K562 (cell line): ENCODE results near the gene HOXB4. TPM values are rescaled to one million over a fixed set of nuclear protein-coding genes. Genes with fewer than 3 reads are reported as not detected.

Source experiments
- ATAC-seq: fragments of 200-7000 bp; cut with Tn5 transposase; 3 replicates; pipeline ENCODE4 v1.9.1; 2020; ENCODE audit warnings: moderate library complexity
- BruUV-seq: library from RNA; stranded (reverse); fragments of 400-500 nt; replicated peaks from 2 replicates; lab custom pipeline; 2021; lab: Mats Ljungman, UMichigan
- CTCF ChIA-PET: fragments of 300-600 bp; formaldehyde crosslinking; extraction: SDS; loops from one replicate; lab custom pipeline; 2021; ENCODE audit warnings: low intra/inter-chr PET ratio; lab: Yijun Ruan, JAX
- POLR2A ChIA-PET: fragments of 300-600, 350-650 bp; sonication (Branson Sonifier 250); formaldehyde crosslinking; extraction: SDS; loops from one replicate; lab custom pipeline; 2021; ENCODE audit warnings: antibody characterized with exemption, inconsistent platforms; lab: Yijun Ruan, JAX
- DNase-seq, 4 experiments: peaks; one replicate each; pipeline versions ENCODE4 v3.0.0 to v3.0.0-alpha.2; 2011 to 2018; ENCODE audit warnings: low spot score in 3 of 4, mixed read lengths in 3 of 4; ENCODE audit errors: extremely low read depth in 1 of 4
- FAIRE-seq: peaks from 2 replicates; lab custom pipeline; 2011; peaks lifted over from hg19 to GRCh38; lab: Jason Lieb, UNC
- H2AFZ ChIP-seq: 2 replicates; pipeline ENCODE4 v1.6.0; 2011; ENCODE audit warnings: low read depth, low read length, control low read depth, inconsistent platforms
- H3K27ac ChIP-seq: fragments of 200-600 bp; 3 replicates; pipeline ENCODE4 v1.8.0; 2011; ENCODE audit warnings: low read depth, mild to moderate bottlenecking, control low read depth, inconsistent platforms, low read length, moderate library complexity, mixed read lengths; ENCODE audit errors: extremely low read depth
- H3K27me3 ChIP-seq, 2 experiments: fragments of 300-600 bp in 1 of 2; 2 replicates in 1 of 2; 3 replicates in 1 of 2; pipeline versions ENCODE4 v1.6.0 to v1.8.0; 2011; ENCODE audit warnings: inconsistent platforms in 2 of 2, low read length in 2 of 2, mild to moderate bottlenecking in 1 of 2, mixed read lengths in 1 of 2, moderate library complexity in 1 of 2; ENCODE audit not compliant: control insufficient read depth in 2 of 2, insufficient read depth in 2 of 2
- H3K36me3 ChIP-seq: fragments of 300-600 bp; 3 replicates; pipeline ENCODE4 v1.8.0; 2011; ENCODE audit warnings: mild to moderate bottlenecking, low read length, inconsistent platforms; ENCODE audit not compliant: control insufficient read depth, insufficient read depth
- H3K4me1 ChIP-seq, 2 experiments: fragments of 200-600 bp in 1 of 2; replicated peaks in 1 of 2; 2 replicates in 1 of 2; 3 replicates in 1 of 2; pipeline versions ENCODE4 v1.5.1 to v1.8.0; 2011; ENCODE audit warnings: inconsistent platforms in 2 of 2, low read length in 2 of 2, mild to moderate bottlenecking in 1 of 2, mixed read lengths in 1 of 2, moderate library complexity in 1 of 2; ENCODE audit not compliant: control insufficient read depth in 2 of 2, insufficient read depth in 2 of 2
- H3K4me2 ChIP-seq: 2 replicates; pipeline ENCODE4 v1.6.1; 2011; ENCODE audit warnings: low read length, control low read depth, inconsistent platforms, mixed read lengths; ENCODE audit not compliant: insufficient read depth
- H3K4me3 ChIP-seq: fragments of 200-600 bp; sonication (generic), shearing (Covaris generic); 2 replicates; pipeline ENCODE4 v1.5.1; 2016; ENCODE audit warnings: control low read depth, inconsistent platforms
- H3K79me2 ChIP-seq: fragments of 200-600 bp; 3 replicates; pipeline ENCODE4 v1.8.0; 2011; ENCODE audit warnings: low read length, inconsistent platforms; ENCODE audit not compliant: control insufficient read depth, insufficient read depth
- H3K9ac ChIP-seq, 2 experiments: 2 replicates each; pipeline versions ENCODE4 v1.6.0 to v1.6.1; 2011; ENCODE audit warnings: low read depth in 2 of 2, low read length in 2 of 2, control low read depth in 1 of 2, inconsistent platforms in 1 of 2, mild to moderate bottlenecking in 1 of 2, mixed read lengths in 1 of 2; ENCODE audit not compliant: insufficient read depth in 1 of 2
- H3K9me1 ChIP-seq: one replicate; pipeline ENCODE4 v1.6.0; 2011; ENCODE audit warnings: inconsistent platforms, mild to moderate bottlenecking, low read length, moderate library complexity; ENCODE audit not compliant: control insufficient read depth, insufficient read depth
- H3K9me3 ChIP-seq: replicated peaks from 2 replicates; pipeline ENCODE4 v1.5.1; 2011; ENCODE audit warnings: low read depth, low read length, inconsistent platforms; ENCODE audit not compliant: control insufficient read depth, insufficient read depth
- H4K20me1 ChIP-seq: replicated peaks from 2 replicates; pipeline ENCODE4 v1.6.1; 2011; ENCODE audit warnings: low read length, inconsistent platforms, mixed read lengths; ENCODE audit not compliant: control insufficient read depth, insufficient read depth
- CCAR2 ChIP-seq: fragments of 200-400 bp; formaldehyde crosslinking; IDR thresholded peaks from 2 replicates; pipeline ENCODE4 v1.6.1; 2017; ENCODE audit warnings: mild to moderate bottlenecking, low read depth, low read length
- ELF2 ChIP-seq: fragments of 250-450 bp; sonication (Bioruptor Pico); IDR thresholded peaks from 2 replicates; pipeline ENCODE4 v1.5.0; 2021; ENCODE audit warnings: mild to moderate bottlenecking
- ETV1 ChIP-seq: fragments of 450-650 bp; conservative IDR thresholded peaks from 2 replicates; pipeline ENCODE4 v1.6.1; 2016; ENCODE audit warnings: missing genetic modification characterization, control low read depth, low read depth, missing compliant biosample characterization
- FOXP4 ChIP-seq: sonication (generic); formaldehyde crosslinking; IDR thresholded peaks from 2 replicates; pipeline ENCODE4 v1.8.0; 2022; ENCODE audit warnings: mild to moderate bottlenecking, missing genetic modification reagents, borderline replicate concordance
- GABPA ChIP-seq: fragments of 200-800 bp; sonication (Bioruptor generic); conservative IDR thresholded peaks from 2 replicates; pipeline ENCODE4 v1.6.1; 2016; ENCODE audit warnings: low read depth, missing genetic modification characterization, missing compliant biosample characterization
- KDM5B ChIP-seq: fragments of 200-600 bp; sonication (generic); IDR thresholded peaks from 2 replicates; pipeline ENCODE4 v1.6.1; 2012; ENCODE audit warnings: low read depth, mild to moderate bottlenecking, moderate library complexity, low read length, control low read depth, inconsistent platforms; ENCODE audit not compliant: insufficient replicate concordance
- MAFK ChIP-seq: IDR thresholded peaks from 2 replicates; pipeline ENCODE4 v1.6.1; 2011; ENCODE audit warnings: low read length, improper control_type of control experiment
- NUFIP1 ChIP-seq: fragments of 450-650 bp; IDR thresholded peaks from 2 replicates; pipeline ENCODE4 v1.6.1; 2018; ENCODE audit not compliant: partially characterized antibody
- PKNOX1 ChIP-seq: fragments of 450-650 bp; IDR thresholded peaks from 2 replicates; pipeline ENCODE4 v1.6.1; 2016
- TOE1 ChIP-seq, 2 experiments: fragments of 450-650 bp in 1 of 2; sonication (generic) in 1 of 2; formaldehyde crosslinking in 1 of 2; IDR thresholded peaks; 2 replicates each; pipeline versions ENCODE4 v1.7.1 to v1.8.0; 2016 to 2022; ENCODE audit warnings: borderline replicate concordance in 2 of 2, mild to moderate bottlenecking in 2 of 2, antibody characterized with exemption in 1 of 2, inconsistent platforms in 1 of 2, low read depth in 1 of 2, missing genetic modification reagents in 1 of 2, moderate library complexity in 1 of 2
- ZBTB9 ChIP-seq: fragments of 450-650 bp; formaldehyde crosslinking; IDR thresholded peaks from 2 replicates; pipeline ENCODE4 v1.4.0; 2020; ENCODE audit warnings: mild to moderate bottlenecking, moderate library complexity
- ZC3H4 ChIP-seq: sonication (generic); formaldehyde crosslinking; IDR thresholded peaks from 2 replicates; pipeline ENCODE4 v1.9.0; 2021; ENCODE audit warnings: missing genetic modification reagents, borderline replicate concordance
- ZNF395 ChIP-seq: fragments of 200-800 bp; sonication (Bioruptor generic); IDR thresholded peaks from 2 replicates; pipeline ENCODE4 v1.6.1; 2017; ENCODE audit warnings: missing genetic modification characterization, missing compliant biosample characterization
- WGBS: fragments of 100-300 bp; shearing (Covaris generic); methylation state at CpG from one replicate; pipeline ENCODE4 v1.1.6; 2016; ENCODE audit warnings: low coverage, mixed read lengths; ENCODE audit not compliant: insufficient coverage; ENCODE audit errors: missing lambda C conversion rate; 5-methylcytosine and 5-hydroxymethylcytosine counted together
- in situ Hi-C: fragments of 300-500 bp; cut with MboI; formaldehyde crosslinking; loops from 4 replicates; pipeline ENCODE4 v1.15.0; 2018; ENCODE audit warnings: inconsistent platforms, mixed read lengths
- intact Hi-C: fragments of 100-400 bp; cut with micrococcal nuclease; formaldehyde crosslinking; loops from 2 replicates; pipeline ENCODE4 v1.14.2; 2022
- polyA plus RNA-seq, 8 experiments: library from polyadenylated mRNA; depleted of rRNA in 4 of 8; stranded (reverse) in 5 of 8; unstranded in 3 of 8; fragments of >200 nt; fragmentation: Nextera tagmentation in 2 of 8; fragmentation: Illumina TruSeq in 1 of 8; extraction: Ambion mirVana in 2 of 8; extraction: Trizol in 1 of 8; gene quantifications; 2 replicates each; pipeline versions ENCODE4 v1.2.1 to v1.2.3, GENCODE V29; 2011 to 2014; ENCODE audit warnings: inconsistent platforms in 1 of 8, missing spikeins in 1 of 8
- total RNA-seq, 7 experiments: library from RNA; depleted of rRNA in 6 of 7; stranded (reverse); fragments of >200 nt in 6 of 7; fragmentation: Illumina TruSeq in 2 of 7; extraction: Trizol in 2 of 7; gene quantifications; 2 replicates each; pipeline versions ENCODE4 v1.2.1 to v1.2.3, GENCODE V29; 2011 to 2021; ENCODE audit warnings: low replicate concordance in 1 of 7

Gene HOXB4
- total and polyA plus RNA-seq, 9 of the 15 experiments (the other 6 are each of a cell fraction or from before 2014, with no cell fraction given), result 1.6 to 34.9 (median 14.9) TPM

- ATAC-seq, result no peak
- no peak for DNase-seq
- Histone ChIP-seq H3K4me2 (peak overlapping the region; percentile 81), H3K9me3 (no peaks in the 10 kb centered on the region), H4K20me1 (no peaks in the 10 kb centered on the region), H3K27ac (peak overlapping the region; percentile 95), H3K4me3 (peak overlapping the region; percentile 36; the same call in 1 of the 2 replicates), H3K9ac (peak overlapping the region in 1 of 2 experiments; percentile 93; a peak in 2 of 4 replicates), H3K27me3 (no peaks in the 10 kb centered on the region), H3K36me3 (peaks cover 46% of the 10 kb centered on the region; the same call in 2 of the 3 replicates), H2AFZ (peak overlapping the region; percentile 20; the same call in 1 of the 2 replicates), H3K9me1 (no peaks in the 10 kb centered on the region), H3K4me1 (peaks cover 28 to 49% of the 10 kb centered on the region in 2 experiments), H3K79me2 (peaks cover 71% of the 10 kb centered on the region)
- CTCF ChIA-PET, result no interaction called here
- peak; percentile 42 for FAIRE-seq
- in situ Hi-C loops, result no loop called here
- intact Hi-C loops, result loop anchor here (2.0 kb wide), 1 partner anchor 48 kb away; no protein-coding TSS in a partner anchor
- 8% methylated on average over 6 of the region's 6 CpGs for WGBS
- BruUV-seq, result no TSS peak
- POLR2A ChIA-PET, result interaction anchor here (0.6 to 2.5 kb wide), 7 partner anchors 11 to 1383 kb away, joined by 3 to 12 read pairs (median 6); no protein-coding TSS in a partner anchor
- TF ChIP-seq GABPA (tag) (0 out of 2 replicates have a peak, but pooled peaks have one; percentile 32), ZBTB9 (peak; percentile 15; the same call in 1 of the 2 replicates), ETV1 (tag) (peak; percentile 3; the same call in 1 of the 2 replicates), FOXP4 (CRISPR knock-in tag) (no peak), KDM5B (peak; percentile 5), CCAR2 (no peak), ZNF395 (CRISPR knock-in tag) (0 out of 2 replicates have a peak, but pooled peaks have one; percentile 12), MAFK (no peak), NUFIP1 (no peak), ZC3H4 (CRISPR knock-in tag) (no peak), TOE1 (IDR thresholded peaks at IDR 0.05; ENCODE audit: borderline replicate concordance) (peak; percentile 60; the same call in 1 of the 2 replicates), TOE1 (CRISPR knock-in tag; IDR thresholded peaks at IDR 0.05; ENCODE audit: borderline replicate concordance, low read depth) (no peak), ELF2 (CRISPR knock-in tag) (0 out of 2 replicates have a peak, but pooled peaks have one; percentile 46), PKNOX1 (0 out of 2 replicates have a peak, but pooled peaks have one; percentile 13)
Measured at GRCh38 chr17:48548523-48549280, 29.4 kb downstream of the HOXB4 start.
